ENCODE measurements around the gene PITX2. TPM values are rescaled to one million over a fixed set of nuclear protein-coding genes. Genes with fewer than 3 reads are reported as not detected.

The PITX2 gene
- total RNA-seq, 2 experiments from 2014 or later: 0.13 TPM; not detected in 1

- POLR2A ChIA-PET: no interaction called here
- DNase-seq: no peak
- H3K27me3 Mint-ChIP-seq: peaks cover 95% of the 10 kb centered on the region
- no peak overlapping the region for H3K27ac Mint-ChIP-seq
- H3K4me1 Mint-ChIP-seq: peaks cover 18% of the 10 kb centered on the region
- CTCF ChIA-PET: no interaction called here
- H3K36me3 Mint-ChIP-seq (ENCODE audit: low read depth): peaks cover 27% of the 10 kb centered on the region
- no peak overlapping the region for H3K4me3 Mint-ChIP-seq
- no peaks in the 10 kb centered on the region for H3K9me3 Mint-ChIP-seq
Observed at GRCh38 chr4:110624398-110624780, 1.5 kb upstream of the PITX2 start.

- Mint-ChIP-seq H3K36me3 (ENCODE audit: low read depth) (peaks cover 25% of the 10 kb centered on the region), H3K4me1 (peaks cover 18% of the 10 kb centered on the region), H3K4me3 (peak overlapping the region; percentile 58), H3K27ac (no peak overlapping the region), H3K27me3 (peaks cover 95% of the 10 kb centered on the region), H3K9me3 (no peaks in the 10 kb centered on the region)
- DNase-seq: no peak
- CTCF ChIA-PET: no interaction called here
- POLR2A ChIA-PET: no interaction called here
Observed at GRCh38 chr4:110623718-110624397, 981 bp upstream of the PITX2 start.

- CTCF ChIA-PET: no interaction called here
- no peak for DNase-seq
- Mint-ChIP-seq H3K27me3 (peaks cover 94% of the 10 kb centered on the region), H3K9me3 (peaks cover 2% of the 10 kb centered on the region), H3K36me3 (ENCODE audit: low read depth) (peaks cover 22% of the 10 kb centered on the region), H3K4me3 (peak overlapping the region; percentile 58), H3K4me1 (peaks cover 20% of the 10 kb centered on the region), H3K27ac (no peak overlapping the region)
- POLR2A ChIA-PET: interaction anchor here (1.2 kb wide), 1 partner anchor 11 kb away, joined by 3 read pairs; no protein-coding TSS in a partner anchor
Observed at GRCh38 chr4:110621839-110622751, 782 bp downstream of the PITX2 start.

GRCh38 chr4:110621328-110621812, 1.5 kb downstream of the PITX2 start:
- peaks cover 20% of the 10 kb centered on the region for H3K4me1 Mint-ChIP-seq
- H3K4me3 Mint-ChIP-seq: no peak overlapping the region
- H3K27ac Mint-ChIP-seq: no peak overlapping the region
- H3K27me3 Mint-ChIP-seq: peaks cover 94% of the 10 kb centered on the region
- ChIA-PET POLR2A (interaction anchor here (1.2 kb wide), 1 partner anchor 12 kb away, joined by 3 read pairs; no protein-coding TSS in a partner anchor), CTCF (no interaction called here)
- peaks cover 2% of the 10 kb centered on the region for H3K9me3 Mint-ChIP-seq
- H3K36me3 Mint-ChIP-seq (ENCODE audit: low read depth): peaks cover 22% of the 10 kb centered on the region
- no peak for DNase-seq

GRCh38 chr4:110620691-110621327, 2.1 kb downstream of the PITX2 start:
- ChIA-PET POLR2A (no interaction called here), CTCF (no interaction called here)
- H3K27ac Mint-ChIP-seq: no peak overlapping the region
- peaks cover 2% of the 10 kb centered on the region for H3K9me3 Mint-ChIP-seq
- no peak for DNase-seq
- H3K36me3 Mint-ChIP-seq (ENCODE audit: low read depth): peaks cover 22% of the 10 kb centered on the region
- H3K27me3 Mint-ChIP-seq: peaks cover 94% of the 10 kb centered on the region
- H3K4me1 Mint-ChIP-seq: peaks cover 20% of the 10 kb centered on the region
- no peak overlapping the region for H3K4me3 Mint-ChIP-seq

GRCh38 chr4:110620322-110620690, 2.6 kb downstream of the PITX2 start:
- ChIA-PET POLR2A (no interaction called here), CTCF (no interaction called here)
- Mint-ChIP-seq H3K4me3 (no peak overlapping the region), H3K27me3 (peaks cover 94% of the 10 kb centered on the region), H3K4me1 (peaks cover 20% of the 10 kb centered on the region), H3K36me3 (ENCODE audit: low read depth) (peaks cover 26% of the 10 kb centered on the region), H3K9me3 (peaks cover 2% of the 10 kb centered on the region), H3K27ac (no peak overlapping the region)
- DNase-seq: no peak

- DNase-seq: no peak
- H3K4me3 Mint-ChIP-seq: no peak overlapping the region
- peaks cover 2% of the 10 kb centered on the region for H3K9me3 Mint-ChIP-seq
- peaks cover 26% of the 10 kb centered on the region for H3K36me3 Mint-ChIP-seq (ENCODE audit: low read depth)
- H3K4me1 Mint-ChIP-seq: peaks cover 22% of the 10 kb centered on the region
- ChIA-PET CTCF (no interaction called here), POLR2A (no interaction called here)
- peak overlapping the region; percentile 44 for H3K27ac Mint-ChIP-seq
- H3K27me3 Mint-ChIP-seq: peaks cover 92% of the 10 kb centered on the region
Observed at GRCh38 chr4:110619463-110620247, 3.2 kb downstream of the PITX2 start.

GRCh38 chr4:110618581-110619462, 4.1 kb downstream of the PITX2 start:
- CTCF ChIA-PET: no interaction called here
- H3K27me3 Mint-ChIP-seq: peaks cover 94% of the 10 kb centered on the region

GRCh38 chr4:110617646-110618580, 5.0 kb downstream of the PITX2 start:
- H3K36me3 Mint-ChIP-seq (ENCODE audit: low read depth): peaks cover 19% of the 10 kb centered on the region
- H3K9me3 Mint-ChIP-seq: peaks cover 2% of the 10 kb centered on the region
- CTCF ChIA-PET: no interaction called here
- no peak for DNase-seq
- no peak overlapping the region for H3K4me3 Mint-ChIP-seq
- H3K27me3 Mint-ChIP-seq: peaks cover 92% of the 10 kb centered on the region
- H3K27ac Mint-ChIP-seq: peak overlapping the region; percentile 8
- POLR2A ChIA-PET: no interaction called here
- H3K4me1 Mint-ChIP-seq: peaks cover 17% of the 10 kb centered on the region

More at GRCh38 chr4:110618581-110619462, 4.1 kb downstream of the PITX2 start:
- POLR2A ChIA-PET: no interaction called here
- H3K36me3 Mint-ChIP-seq (ENCODE audit: low read depth): peaks cover 26% of the 10 kb centered on the region
- no peak for DNase-seq
- peaks cover 2% of the 10 kb centered on the region for H3K9me3 Mint-ChIP-seq
- peaks cover 22% of the 10 kb centered on the region for H3K4me1 Mint-ChIP-seq
- no peak overlapping the region for H3K27ac Mint-ChIP-seq
- no peak overlapping the region for H3K4me3 Mint-ChIP-seq

- POLR2A ChIA-PET: no interaction called here
Observed at GRCh38 chr4:110617075-110617640, 5.7 kb downstream of the PITX2 start.

More at GRCh38 chr4:110617075-110617640, 5.7 kb downstream of the PITX2 start:
- CTCF ChIA-PET: no interaction called here
- H3K36me3 Mint-ChIP-seq (ENCODE audit: low read depth): peaks cover 19% of the 10 kb centered on the region
- H3K27me3 Mint-ChIP-seq: peaks cover 92% of the 10 kb centered on the region
- H3K4me3 Mint-ChIP-seq: no peak overlapping the region
- H3K9me3 Mint-ChIP-seq: peaks cover 2% of the 10 kb centered on the region
- DNase-seq: no peak
- peaks cover 14% of the 10 kb centered on the region for H3K4me1 Mint-ChIP-seq
- H3K27ac Mint-ChIP-seq: no peak overlapping the region

Measured in activated CD4-positive, alpha-beta memory T cell treated with anti-CD3 and anti-CD28 coated beads, Interleukin-2, amount 10 ng/mL, durations not matched to agents 7 days and 5 days (primary cell).